Sciatic nerve (tissue), 1 donor: ENCODE measurements around the gene XAGE1A. TPM values are rescaled to one million over a fixed set of nuclear protein-coding genes. Genes with fewer than 3 reads are reported as not detected.

Experiments used
- total RNA-seq: library from RNA; stranded (reverse); fragmentation: NEBNext Ultra II Directional; extraction: Animal tissue kit (Norgen Biotek cat#: 25700); gene quantifications from one replicate; pipeline ENCODE4 v1.2.1, GENCODE V29; 2021
- donor health status: DM: no; HTN: no; CAD: no.

XAGE1A gene
- total RNA-seq, 1 donor from 2014 or later, result not detected

Other genes with a start within 250 kb of the XAGE1A start
- 1.7 TPM for gene XAGE2, start 126.8 kb upstream of the XAGE1A start, total RNA-seq
- gene XAGE1B, start 21.3 kb downstream of the XAGE1A start, total RNA-seq, result not detected
- gene SSX7, start 159.1 kb downstream of the XAGE1A start, total RNA-seq, result not detected
- gene SSX2, start 211.4 kb downstream of the XAGE1A start, total RNA-seq, result not detected